DMS 273 (cell line): Measurements from ENCODE around the gene SLTM.
"Not testable (repeated sequence)": the region's sequence is repeated elsewhere in the genome, so short reads cannot be mapped to it uniquely, and the experiment has no call there.

Source experiments
- DNase-seq: peaks from one replicate; lab custom pipeline; 2025; ENCODE audit not compliant: unreplicated experiment; lab: John Stamatoyannopoulos, UW

The SLTM gene

GRCh38 chr15:58933281-58934113 is at the start of gene SLTM:
Gene SLTM (minus strand): TSS chr15:58933679. CDS start chr15:58933565, 114 bp downstream.
- peak; percentile 94 for DNase-seq

- DNase-seq: no peak
Measured at GRCh38 chr15:58983261-58983660, 49.8 kb upstream of the SLTM start.

GRCh38 chr15:58981808-58982475 is 48.5 kb upstream of the SLTM start:
- no peak for DNase-seq

- peak; percentile 42 for DNase-seq
Measured at GRCh38 chr15:58980351-58980939, 47.0 kb upstream of the SLTM start.

- DNase-seq: no peak
Measured at GRCh38 chr15:58977887-58978286, 44.4 kb upstream of the SLTM start.

GRCh38 chr15:58967479-58967878 is 34.0 kb upstream of the SLTM start:
- DNase-seq: no peak

GRCh38 chr15:58966698-58967097 is 33.2 kb upstream of the SLTM start:
- no peak for DNase-seq

GRCh38 chr15:58962662-58963565 is 29.4 kb upstream of the SLTM start:
- DNase-seq: no peak

GRCh38 chr15:58962136-58962535 is 28.7 kb upstream of the SLTM start:
- no peak for DNase-seq

- no peak for DNase-seq
Measured at GRCh38 chr15:58958811-58959210, 25.3 kb upstream of the SLTM start.

- DNase-seq: peak; percentile 82
Measured at GRCh38 chr15:58957101-58957973, 23.9 kb upstream of the SLTM start.

GRCh38 chr15:58952751-58953150 is 19.3 kb upstream of the SLTM start:
- no peak for DNase-seq

GRCh38 chr15:58951388-58952007 is 18.0 kb upstream of the SLTM start:
- DNase-seq: peak; percentile 18

- no peak for DNase-seq
Measured at GRCh38 chr15:58947179-58947578, 13.7 kb upstream of the SLTM start.

GRCh38 chr15:58934974-58935373 is 1.5 kb upstream of the SLTM start:
- DNase-seq: not testable (repeated sequence)

- peak; percentile 3 for DNase-seq
Measured at GRCh38 chr15:58934521-58934920, 1.0 kb upstream of the SLTM start.

GRCh38 chr15:58934114-58934447 is 602 bp upstream of the SLTM start:
- no peak for DNase-seq

GRCh38 chr15:58932710-58933280 is 684 bp downstream of the SLTM start:
- DNase-seq: peak; percentile 74

- peak; percentile 42 for DNase-seq
Measured at GRCh38 chr15:58931987-58932588, 1.4 kb downstream of the SLTM start.
